DMS53 (cell line): ENCODE data around the gene SLX9.

Experiments used
- DNase-seq: peaks from one replicate; lab custom pipeline; 2025; lab: John Stamatoyannopoulos, UW

SLX9 gene

GRCh38 chr21:44947930-44948331 is 8.1 kb downstream of the SLX9 start:
- no peak for DNase-seq

DNA sequence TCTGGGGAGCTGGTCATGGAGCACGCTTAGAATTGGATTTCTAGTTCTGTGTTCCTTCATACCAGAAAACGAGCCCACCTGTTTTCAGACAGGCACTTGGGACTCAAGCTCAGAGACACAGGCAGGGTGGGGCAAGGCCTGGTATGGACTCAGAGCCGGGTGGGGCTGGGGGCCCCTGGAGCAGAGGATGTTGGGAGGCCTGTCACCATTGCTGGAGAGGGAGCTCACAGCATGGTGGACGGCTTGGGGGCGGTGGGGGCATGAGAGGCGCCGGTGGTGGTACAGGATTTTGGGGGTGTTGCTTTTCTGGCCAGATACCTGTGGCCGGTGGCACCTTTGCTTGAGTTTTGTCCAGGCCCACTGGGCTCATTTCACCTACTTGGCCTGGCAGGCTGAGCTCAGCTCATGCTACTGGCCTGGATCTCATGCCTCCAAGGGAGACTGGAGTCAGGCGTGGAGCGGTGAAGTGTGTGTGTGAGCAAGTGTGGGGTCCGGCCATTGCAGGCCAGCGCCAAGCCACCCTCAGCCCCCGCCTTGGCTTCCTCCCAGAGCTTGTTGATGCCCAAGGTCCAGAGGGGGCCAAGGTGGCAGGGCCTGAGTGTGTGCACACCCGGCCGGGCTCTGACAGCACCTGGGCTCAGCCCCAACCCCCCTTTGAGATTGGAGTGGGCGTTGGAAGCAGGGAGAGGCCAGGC is 8.7 kb downstream of the SLX9 start:
- no peak for DNase-seq

DNA sequence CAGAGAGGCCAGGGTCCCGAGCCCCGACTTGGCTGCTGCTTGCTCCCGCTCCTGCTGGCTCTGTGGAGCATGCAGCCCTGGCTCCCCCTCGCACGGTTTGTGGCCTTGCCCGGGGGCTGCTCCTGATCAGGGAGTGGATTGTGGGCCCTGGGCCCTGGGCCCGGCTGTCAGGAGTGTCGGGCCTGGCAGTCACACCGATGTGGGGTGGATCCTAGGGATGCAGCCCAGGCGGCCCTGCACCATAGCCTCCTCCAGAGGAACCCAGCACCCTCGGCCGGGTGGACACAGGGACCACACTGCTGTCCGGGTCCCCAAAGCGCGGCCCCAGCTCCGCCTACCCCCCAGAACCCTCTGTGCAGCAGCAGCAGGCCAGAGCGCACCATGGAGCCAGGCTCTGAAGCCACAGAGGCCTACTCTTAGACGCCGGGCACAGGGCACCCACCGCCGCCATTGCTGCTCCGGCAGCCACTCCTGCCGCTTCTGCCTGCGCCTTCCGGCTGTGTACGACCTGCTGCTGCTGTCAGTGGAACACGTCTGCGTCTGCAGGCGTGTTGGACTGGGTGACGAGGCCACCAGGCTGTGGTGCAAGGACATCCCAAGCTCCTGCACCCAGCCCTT is 9.4 kb downstream of the SLX9 start:
- no peak for DNase-seq

- peak; percentile 77 for DNase-seq
Observed at GRCh38 chr21:44949779-44950198, 10.0 kb downstream of the SLX9 start.

DNA sequence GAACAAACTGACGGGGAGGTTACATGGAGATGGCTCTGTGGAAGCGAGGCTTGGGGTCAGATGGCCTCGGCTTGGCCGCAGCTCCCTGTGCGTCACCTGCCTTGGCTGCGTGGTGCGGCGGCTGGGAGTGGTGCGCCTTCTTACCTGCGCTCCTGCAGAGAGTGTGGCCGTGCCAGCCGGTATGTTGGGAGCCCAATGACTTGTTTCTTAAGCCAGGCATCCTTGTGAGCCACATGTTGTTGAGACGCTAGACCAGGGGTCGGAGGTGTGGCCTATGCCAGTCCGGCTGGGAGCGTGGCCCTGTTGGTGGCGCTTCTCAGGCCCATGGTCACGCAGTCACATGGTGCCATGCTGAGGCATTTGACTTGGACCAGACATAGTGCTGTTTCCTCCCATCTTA is 10.5 kb downstream of the SLX9 start:
- no peak for DNase-seq

DNA sequence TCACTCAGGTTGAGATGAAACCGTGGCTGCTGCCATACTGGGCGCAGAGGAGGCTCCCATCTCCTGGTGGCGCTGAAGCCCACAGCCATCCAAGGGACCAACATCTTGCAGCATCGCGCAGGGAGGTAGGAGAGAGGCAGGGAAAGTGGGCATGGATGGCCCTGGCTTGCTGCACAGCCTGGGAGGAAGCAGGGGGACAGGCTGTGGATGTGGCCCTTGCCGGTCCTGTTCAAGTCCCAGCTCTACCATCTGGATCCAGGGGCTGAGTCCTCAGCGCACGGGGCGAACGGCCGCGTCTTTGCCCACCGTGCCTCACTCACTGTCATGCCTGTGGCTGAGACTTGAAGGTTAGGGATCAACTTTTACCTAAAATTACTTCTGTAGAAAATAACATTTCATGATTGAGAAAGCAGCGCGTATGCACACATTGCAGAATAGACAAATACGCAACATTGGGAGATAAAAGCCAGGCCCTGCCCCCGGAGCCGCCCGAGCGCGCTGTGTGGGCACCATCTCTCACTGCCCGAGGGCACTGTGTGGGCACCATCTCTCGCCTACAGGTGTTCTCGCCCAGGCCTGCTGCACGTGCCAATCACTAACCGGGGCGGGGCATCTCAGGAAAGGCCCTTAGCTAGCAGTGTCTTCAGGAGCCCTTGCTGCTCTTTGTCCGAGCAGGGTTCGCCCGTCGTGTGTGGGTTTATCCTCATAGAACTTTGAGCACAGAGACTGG is 11.5 kb downstream of the SLX9 start:
- no peak for DNase-seq

- no peak for DNase-seq
Observed at GRCh38 chr21:44952116-44952928, 12.5 kb downstream of the SLX9 start.

DNA sequence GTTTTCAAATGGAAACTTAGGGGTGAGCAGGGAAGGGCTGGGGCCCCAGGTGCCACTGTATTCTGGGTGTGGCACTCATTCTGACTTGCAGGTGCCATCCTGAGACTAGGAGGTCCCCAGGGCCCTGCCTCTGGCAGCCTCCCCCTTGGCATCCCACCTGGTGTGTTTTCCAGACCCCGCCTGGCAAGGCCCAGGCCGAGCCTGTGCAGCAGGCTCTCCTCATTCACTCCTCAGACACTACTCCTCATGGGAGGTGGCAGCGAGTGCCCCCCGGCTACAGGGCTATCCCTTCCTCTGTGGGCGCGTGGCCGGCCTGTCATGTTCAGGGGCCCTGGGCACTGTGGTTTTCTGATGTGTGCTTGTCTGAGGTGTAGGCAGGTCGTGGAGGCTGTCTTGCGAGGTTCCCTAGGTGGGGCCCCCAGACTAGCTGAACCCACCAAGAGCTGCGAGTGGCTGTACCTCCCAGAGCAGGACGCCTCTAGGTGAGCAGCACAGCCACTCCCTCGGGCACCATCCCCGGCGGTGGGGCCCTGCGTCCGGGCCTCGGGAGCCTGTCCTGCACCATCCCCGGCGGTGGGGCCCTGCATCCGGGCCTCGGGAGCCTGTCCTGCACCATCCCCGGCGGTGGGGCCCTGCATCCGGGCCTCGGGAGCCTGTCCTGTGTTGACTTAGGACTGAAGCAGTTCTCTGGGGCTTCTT is 13.2 kb downstream of the SLX9 start:
- DNase-seq, result no peak

- DNase-seq, result no peak
Observed at GRCh38 chr21:44953628-44954021, 13.8 kb downstream of the SLX9 start.

DNA sequence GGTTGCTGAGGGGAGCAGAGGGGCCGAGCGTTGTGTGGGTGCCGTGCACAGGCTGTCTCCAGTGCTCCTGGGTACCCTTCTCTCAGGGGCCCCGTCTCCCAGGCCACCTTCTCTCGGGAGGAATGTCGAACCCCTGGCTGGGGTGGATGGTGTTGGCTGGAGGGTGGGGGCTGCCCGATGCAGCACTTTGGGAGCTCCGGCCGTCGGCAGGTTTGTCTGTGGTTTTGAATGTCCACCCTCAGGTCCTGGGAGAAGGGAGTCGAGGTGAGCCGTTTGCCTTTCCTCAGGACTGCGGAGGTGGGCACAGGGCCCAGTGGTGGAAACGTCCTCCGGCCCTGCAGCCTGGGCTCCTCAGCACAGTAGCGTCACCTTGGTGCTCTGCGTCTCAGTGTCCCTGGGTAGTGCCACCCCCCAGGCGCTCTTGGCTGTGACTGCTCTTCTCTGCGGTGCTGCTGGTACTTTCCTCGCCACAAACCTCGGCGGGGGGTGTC is 14.5 kb downstream of the SLX9 start:
- DNase-seq, result no peak

- DNase-seq, result no peak
Observed at GRCh38 chr21:44955141-44955797, 15.4 kb downstream of the SLX9 start.

DNA sequence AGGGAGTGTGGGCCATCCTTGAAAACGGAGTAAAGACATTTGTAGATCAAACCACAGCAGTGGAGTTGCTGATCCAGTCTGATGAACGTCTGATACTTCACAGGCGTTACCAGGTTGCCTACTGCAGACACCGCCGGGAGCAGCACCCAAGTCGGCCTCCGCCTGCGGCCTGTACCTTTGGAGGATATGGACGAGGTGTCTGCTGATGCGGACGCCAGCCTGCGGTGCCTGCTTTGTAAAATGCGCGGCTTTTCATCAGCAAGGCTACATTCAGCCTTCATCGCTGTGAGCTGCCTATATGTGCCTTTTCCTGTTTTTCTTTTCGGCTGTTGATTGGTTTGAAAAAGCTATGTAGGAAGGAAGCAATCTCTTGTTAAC is 16.0 kb downstream of the SLX9 start:
- DNase-seq, result no peak

- no peak for DNase-seq
Observed at GRCh38 chr21:44956356-44957046, 16.7 kb downstream of the SLX9 start.

DNA sequence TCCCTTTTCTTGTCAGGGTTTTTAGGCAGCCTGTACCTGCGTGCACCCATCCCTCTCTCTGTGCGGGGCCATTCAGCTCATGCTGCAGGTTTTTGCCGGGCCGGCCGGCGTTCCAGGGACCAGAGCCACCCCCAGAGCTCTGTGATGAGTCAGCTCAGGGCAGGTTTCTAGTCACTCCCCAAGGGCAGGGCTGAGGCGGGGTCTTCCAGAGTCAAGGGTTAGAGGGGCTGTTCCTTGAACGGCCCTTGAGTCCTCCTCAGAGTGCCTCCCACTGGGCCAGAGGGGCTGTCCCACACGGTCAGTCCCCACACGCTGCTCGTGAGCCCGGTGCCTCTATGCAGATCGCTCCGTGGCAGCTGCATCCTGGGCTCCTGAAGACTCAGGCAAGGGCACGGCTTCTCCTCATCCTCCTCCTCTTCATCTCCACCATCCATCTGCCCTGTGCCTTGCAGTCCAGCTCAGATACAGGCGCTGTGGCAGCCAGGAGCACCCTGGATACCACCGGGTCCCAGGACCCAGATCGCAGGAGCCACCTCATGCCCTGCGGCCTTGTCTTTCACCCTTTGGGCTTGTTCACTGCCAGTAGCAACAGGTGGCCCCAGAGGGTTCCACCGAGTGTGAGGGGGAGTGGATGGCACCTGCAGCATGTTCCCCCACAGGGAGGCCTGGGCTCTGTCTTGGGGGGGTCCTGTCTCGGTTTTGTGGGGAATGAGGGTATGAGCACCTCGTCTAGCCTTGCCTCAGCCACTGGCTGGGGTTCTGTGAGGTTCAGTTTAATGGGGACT is 17.4 kb downstream of the SLX9 start:
- DNase-seq, result no peak

- no peak for DNase-seq
Observed at GRCh38 chr21:44957901-44958451, 18.1 kb downstream of the SLX9 start.

DNA sequence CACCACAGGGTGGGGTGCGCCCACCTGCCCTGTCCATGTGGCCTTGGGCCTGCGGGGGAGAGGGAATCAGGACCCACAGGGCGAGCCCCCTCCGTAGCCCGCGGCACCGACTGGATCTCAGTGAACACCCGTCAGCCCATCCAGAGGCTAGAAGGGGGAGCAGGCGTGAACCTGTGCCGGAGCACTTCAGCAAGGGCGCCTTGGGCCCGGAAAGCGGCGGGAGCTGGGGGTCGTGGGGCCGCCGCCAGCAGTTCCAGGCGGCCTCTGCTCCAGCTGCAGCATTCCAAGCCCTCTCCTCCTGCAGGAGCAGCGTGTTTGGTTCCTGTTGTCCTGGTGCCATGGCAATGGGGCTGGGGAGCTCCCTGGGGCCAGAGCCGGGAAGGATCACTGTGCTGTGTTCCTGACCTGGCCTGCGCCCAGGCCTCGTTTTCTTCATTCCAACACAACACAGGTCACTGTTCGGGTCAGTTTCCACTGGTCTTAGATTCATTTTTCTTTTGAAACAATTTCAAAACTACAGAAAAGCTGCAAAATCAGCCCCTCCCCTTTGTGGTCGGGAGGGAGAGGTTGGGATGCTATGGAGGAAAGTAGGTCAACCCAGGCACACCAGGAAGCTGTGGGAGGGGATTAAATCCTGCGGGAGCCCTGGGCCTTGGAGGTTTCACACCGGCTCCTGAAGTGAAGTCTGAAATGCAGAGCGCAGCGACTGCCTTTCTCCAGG is 18.8 kb downstream of the SLX9 start:
- DNase-seq, result no peak

DNA sequence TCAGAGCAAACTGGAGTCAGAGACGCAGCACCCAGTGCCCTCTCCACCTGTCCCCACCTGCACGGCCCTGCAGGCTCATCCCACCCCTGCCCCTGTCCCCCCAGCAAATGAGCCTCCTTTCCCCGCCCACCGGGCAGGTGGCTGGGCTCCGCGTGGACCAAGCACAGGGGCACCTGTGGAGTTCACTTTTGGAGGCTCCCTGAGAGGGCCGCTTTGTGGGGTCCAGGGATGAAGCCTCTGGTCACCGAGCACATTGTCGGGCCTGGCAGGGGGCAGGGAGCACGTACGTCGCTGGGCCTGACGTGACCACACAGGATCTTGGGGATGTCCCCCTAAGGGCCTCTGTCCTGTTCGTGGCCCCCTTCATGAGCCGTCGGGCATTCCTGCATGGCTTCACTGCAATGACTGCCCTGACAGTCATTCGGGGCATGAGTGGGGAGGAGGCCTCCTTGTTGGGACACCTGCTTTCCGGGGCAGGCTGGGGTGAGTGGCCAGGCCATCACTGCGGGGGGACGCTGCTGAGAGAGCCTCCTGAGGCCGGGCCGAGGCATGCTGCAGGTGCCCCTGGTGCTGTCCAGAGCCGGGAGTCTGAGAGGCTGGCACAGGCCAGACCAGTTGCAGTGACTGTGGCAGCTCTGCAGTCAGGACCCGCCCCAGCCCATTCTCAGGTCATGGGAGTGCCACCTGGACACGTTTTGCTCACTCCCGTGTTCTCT is 19.7 kb downstream of the SLX9 start:
- no peak for DNase-seq
